Stimulated activated effector memory CD8-positive, alpha-beta T cell treated with anti-CD3 and anti-CD28 coated beads, Interleukin-12 subunit alpha, Interleukin-12 subunit beta, amount 100 ng/mL, for 72 hours (primary cell): ENCODE data around the gene LOC128125822.

Experiments
- ATAC-seq: fragments of 150-1000 bp; cut with Tn5 transposase; 2 replicates; pipeline ENCODE4 v1.10.0; 2021
- DNase-seq, 2 donors: peaks; one replicate each; pipeline ENCODE4 v3.0.0; 2021 to 2022; ENCODE audit warnings: low spot score in 2 of 2
- H3K27ac Mint-ChIP-seq: one replicate; pipeline ENCODE4 v1.8.0; 2022; ENCODE audit warnings: mild to moderate bottlenecking, mixed read lengths
- H3K36me3 Mint-ChIP-seq: one replicate; pipeline ENCODE4 v1.8.0; 2022; ENCODE audit warnings: mild to moderate bottlenecking, mixed read lengths
- H3K4me1 Mint-ChIP-seq: one replicate; pipeline ENCODE4 v1.8.0; 2022; ENCODE audit warnings: mixed read lengths
- H3K4me3 Mint-ChIP-seq: one replicate; pipeline ENCODE4 v1.8.0; 2022; ENCODE audit warnings: mild to moderate bottlenecking, mixed read lengths
- H3K9me3 Mint-ChIP-seq: one replicate; pipeline ENCODE4 v1.8.0; 2022; ENCODE audit warnings: mixed read lengths

The LOC128125822 gene

GRCh38 chr6:63543982-63544381, 28.3 kb upstream of the LOC128125822 start:
- no peaks in the 10 kb centered on the region for H3K36me3 Mint-ChIP-seq
- no peak overlapping the region for H3K4me3 Mint-ChIP-seq
- no peak overlapping the region for H3K27ac Mint-ChIP-seq
- DNase-seq (no peak), ATAC-seq (no peak)
- H3K4me1 Mint-ChIP-seq = no peaks in the 10 kb centered on the region
- no peaks in the 10 kb centered on the region for H3K9me3 Mint-ChIP-seq

GRCh38 chr6:63546236-63546635, 26.0 kb upstream of the LOC128125822 start:
- ATAC-seq (no peak), DNase-seq (no peak)
- Mint-ChIP-seq H3K27ac (no peak overlapping the region), H3K36me3 (no peaks in the 10 kb centered on the region), H3K4me3 (no peak overlapping the region), H3K4me1 (no peaks in the 10 kb centered on the region), H3K9me3 (no peaks in the 10 kb centered on the region)

- DNase-seq (no peak), ATAC-seq (no peak)
- no peaks in the 10 kb centered on the region for H3K9me3 Mint-ChIP-seq
- no peak overlapping the region for H3K4me3 Mint-ChIP-seq
- H3K36me3 Mint-ChIP-seq = no peaks in the 10 kb centered on the region
- H3K27ac Mint-ChIP-seq = no peak overlapping the region
- no peaks in the 10 kb centered on the region for H3K4me1 Mint-ChIP-seq
These were observed 25.6 kb upstream of the LOC128125822 start for GRCh38 chr6:63546697-63547096.

DNA sequence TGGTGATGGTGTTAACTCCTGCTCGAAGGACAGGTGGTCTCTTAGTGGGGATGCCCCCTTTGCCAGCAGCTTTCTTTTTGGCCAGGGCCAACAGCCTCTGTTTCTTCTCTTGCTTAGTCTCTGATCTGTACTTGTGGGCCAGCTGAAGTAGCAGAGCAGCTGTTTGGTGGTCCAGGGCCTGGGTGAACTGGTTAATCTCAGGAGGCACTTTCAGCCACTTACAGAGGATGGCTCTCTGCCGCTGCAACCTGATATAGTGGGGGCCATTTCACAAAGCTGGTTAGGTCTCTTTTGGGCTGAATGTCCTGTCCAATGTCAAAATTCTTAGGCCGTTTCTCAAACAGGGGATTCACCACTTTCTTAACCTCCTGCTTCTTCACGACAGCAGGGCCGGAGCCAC, 23.2 kb upstream of the LOC128125822 start:
- ATAC-seq (no peak), DNase-seq (no peak)
- Mint-ChIP-seq H3K9me3 (no peaks in the 10 kb centered on the region), H3K27ac (no peak overlapping the region), H3K36me3 (no peaks in the 10 kb centered on the region), H3K4me3 (no peak overlapping the region), H3K4me1 (no peaks in the 10 kb centered on the region)

- no peak overlapping the region for H3K4me3 Mint-ChIP-seq
- H3K36me3 Mint-ChIP-seq = no peaks in the 10 kb centered on the region
- H3K4me1 Mint-ChIP-seq = no peaks in the 10 kb centered on the region
- no peak for DNase-seq
- ATAC-seq = no peak
- no peak overlapping the region for H3K27ac Mint-ChIP-seq
- H3K9me3 Mint-ChIP-seq = no peaks in the 10 kb centered on the region
These were observed 19.1 kb upstream of the LOC128125822 start for GRCh38 chr6:63553208-63553607.

DNA sequence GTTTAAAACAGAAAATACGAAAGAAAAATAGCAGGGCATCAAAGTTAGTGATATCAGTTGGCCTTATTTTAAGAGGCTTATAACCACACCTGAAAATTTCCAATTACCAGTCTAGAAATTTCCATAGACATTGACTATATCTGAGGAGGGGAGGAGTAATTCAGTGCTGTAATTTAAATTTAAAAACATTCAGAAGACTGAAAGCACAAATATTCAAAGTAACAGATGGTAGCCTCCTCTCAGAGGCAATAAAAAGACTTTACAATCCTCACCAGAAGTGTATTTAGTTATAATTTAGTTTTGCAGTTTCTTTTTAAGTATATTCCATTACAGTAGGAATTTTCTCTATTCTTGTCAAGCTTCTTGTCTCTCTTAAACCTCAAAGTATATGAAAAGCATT, 18.4 kb upstream of the LOC128125822 start:
- Mint-ChIP-seq H3K9me3 (no peaks in the 10 kb centered on the region), H3K4me3 (no peak overlapping the region), H3K4me1 (no peaks in the 10 kb centered on the region), H3K36me3 (no peaks in the 10 kb centered on the region), H3K27ac (no peak overlapping the region)
- no peak for DNase-seq
- ATAC-seq = no peak

DNA sequence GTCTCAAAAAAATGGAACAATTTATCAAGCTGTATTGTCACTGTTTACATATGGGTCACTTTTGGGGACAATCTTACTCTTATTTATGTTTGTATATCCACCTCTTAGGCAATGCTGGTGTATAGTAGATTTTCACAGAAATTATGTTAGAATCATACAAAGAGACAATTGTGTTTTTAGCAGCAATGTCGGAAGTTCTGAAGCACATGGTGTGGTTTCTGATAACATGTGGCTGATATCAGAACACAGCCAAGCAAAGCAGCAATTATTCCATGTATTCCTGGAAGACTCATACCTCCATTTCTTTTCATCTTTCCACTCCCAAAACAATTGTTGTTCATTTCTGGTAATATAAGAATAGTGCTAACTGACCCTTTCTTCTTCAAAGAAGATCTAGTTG, 17.5 kb upstream of the LOC128125822 start:
- H3K4me3 Mint-ChIP-seq = no peak overlapping the region
- no peak for ATAC-seq

DNA sequence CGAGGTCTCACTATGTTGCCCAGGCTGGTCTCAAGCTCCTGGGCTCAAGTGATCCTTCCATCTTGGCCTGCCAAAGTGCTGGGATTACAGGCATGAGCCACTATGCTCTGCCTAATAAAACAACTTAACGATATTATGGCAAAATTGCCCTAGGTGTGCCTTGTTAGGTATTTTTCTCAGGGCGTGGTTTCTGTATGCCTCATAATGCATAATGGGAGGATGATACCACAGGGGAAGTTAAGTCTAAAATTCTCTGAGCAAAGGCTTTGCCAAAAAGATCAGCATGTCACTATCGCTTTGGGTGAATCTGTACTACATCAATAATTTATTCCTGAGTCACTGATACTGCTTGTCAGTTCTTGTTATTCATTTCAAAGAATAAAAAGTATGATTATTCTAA, 15.9 kb upstream of the LOC128125822 start:
- H3K27ac Mint-ChIP-seq = no peak overlapping the region
- H3K4me1 Mint-ChIP-seq = no peaks in the 10 kb centered on the region
- no peaks in the 10 kb centered on the region for H3K36me3 Mint-ChIP-seq
- ATAC-seq (no peak), DNase-seq (no peak)
- H3K9me3 Mint-ChIP-seq = no peaks in the 10 kb centered on the region
- no peak overlapping the region for H3K4me3 Mint-ChIP-seq

More for the DNA sequence above, 17.5 kb upstream of the LOC128125822 start:
- H3K36me3 Mint-ChIP-seq = no peaks in the 10 kb centered on the region
- no peaks in the 10 kb centered on the region for H3K4me1 Mint-ChIP-seq
- H3K27ac Mint-ChIP-seq = no peak overlapping the region
- H3K9me3 Mint-ChIP-seq = no peaks in the 10 kb centered on the region
- no peak for DNase-seq

GRCh38 chr6:63558278-63558677, 14.0 kb upstream of the LOC128125822 start:
- H3K36me3 Mint-ChIP-seq = no peaks in the 10 kb centered on the region
- no peaks in the 10 kb centered on the region for H3K9me3 Mint-ChIP-seq
- no peak for DNase-seq
- no peak overlapping the region for H3K27ac Mint-ChIP-seq
- ATAC-seq = no peak
- H3K4me1 Mint-ChIP-seq = no peaks in the 10 kb centered on the region
- no peak overlapping the region for H3K4me3 Mint-ChIP-seq

DNA sequence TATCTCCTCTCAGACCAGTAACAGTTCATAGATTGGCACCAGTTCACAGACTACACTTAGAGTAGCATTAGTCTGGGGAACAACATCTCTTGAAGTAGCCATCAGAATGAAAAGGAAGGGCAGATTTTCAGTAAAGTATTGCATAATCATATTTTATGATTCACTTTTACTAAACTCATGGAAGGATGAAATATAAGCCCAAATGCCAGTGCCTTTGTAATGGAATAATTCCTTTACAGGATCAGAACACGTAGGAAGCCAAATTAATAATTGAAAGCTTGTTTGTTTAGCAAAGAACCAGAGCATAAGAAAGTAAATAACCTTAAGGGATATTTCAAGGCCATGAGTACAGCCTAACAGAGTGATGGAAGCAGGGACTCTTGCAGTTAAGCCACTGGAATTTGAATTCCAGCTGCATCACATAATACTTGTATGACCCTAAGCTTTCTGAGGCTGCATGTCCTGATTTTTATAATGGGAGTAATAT, 11.4 kb upstream of the LOC128125822 start:
- no peaks in the 10 kb centered on the region for H3K4me1 Mint-ChIP-seq
- H3K27ac Mint-ChIP-seq = no peak overlapping the region
- no peak for ATAC-seq
- no peak overlapping the region for H3K4me3 Mint-ChIP-seq
- H3K36me3 Mint-ChIP-seq = no peaks in the 10 kb centered on the region
- no peak for DNase-seq
- H3K9me3 Mint-ChIP-seq = no peaks in the 10 kb centered on the region

GRCh38 chr6:63561288-63561687, 11.0 kb upstream of the LOC128125822 start:
- Mint-ChIP-seq H3K4me1 (no peaks in the 10 kb centered on the region), H3K36me3 (no peaks in the 10 kb centered on the region), H3K27ac (no peak overlapping the region), H3K9me3 (no peaks in the 10 kb centered on the region), H3K4me3 (no peak overlapping the region)
- DNase-seq (no peak), ATAC-seq (no peak)

GRCh38 chr6:63563235-63563634, 9.0 kb upstream of the LOC128125822 start:
- H3K4me3 Mint-ChIP-seq = no peak overlapping the region
- DNase-seq = no peak
- H3K36me3 Mint-ChIP-seq = no peaks in the 10 kb centered on the region
- no peak for ATAC-seq
- no peaks in the 10 kb centered on the region for H3K4me1 Mint-ChIP-seq
- H3K27ac Mint-ChIP-seq = no peak overlapping the region
- H3K9me3 Mint-ChIP-seq = no peaks in the 10 kb centered on the region

- ATAC-seq = no peak
- H3K27ac Mint-ChIP-seq = no peak overlapping the region
- no peaks in the 10 kb centered on the region for H3K36me3 Mint-ChIP-seq
- DNase-seq = no peak
- H3K4me1 Mint-ChIP-seq = no peaks in the 10 kb centered on the region
- H3K4me3 Mint-ChIP-seq = no peak overlapping the region
- no peaks in the 10 kb centered on the region for H3K9me3 Mint-ChIP-seq
These were observed 7.1 kb upstream of the LOC128125822 start for GRCh38 chr6:63565058-63565726.

GRCh38 chr6:63565727-63566596, 6.3 kb upstream of the LOC128125822 start:
- no peaks in the 10 kb centered on the region for H3K4me1 Mint-ChIP-seq
- DNase-seq = no peak
- H3K36me3 Mint-ChIP-seq = no peaks in the 10 kb centered on the region
- no peak overlapping the region for H3K27ac Mint-ChIP-seq
- H3K4me3 Mint-ChIP-seq = no peak overlapping the region
- H3K9me3 Mint-ChIP-seq = no peaks in the 10 kb centered on the region
- no peak for ATAC-seq

DNA sequence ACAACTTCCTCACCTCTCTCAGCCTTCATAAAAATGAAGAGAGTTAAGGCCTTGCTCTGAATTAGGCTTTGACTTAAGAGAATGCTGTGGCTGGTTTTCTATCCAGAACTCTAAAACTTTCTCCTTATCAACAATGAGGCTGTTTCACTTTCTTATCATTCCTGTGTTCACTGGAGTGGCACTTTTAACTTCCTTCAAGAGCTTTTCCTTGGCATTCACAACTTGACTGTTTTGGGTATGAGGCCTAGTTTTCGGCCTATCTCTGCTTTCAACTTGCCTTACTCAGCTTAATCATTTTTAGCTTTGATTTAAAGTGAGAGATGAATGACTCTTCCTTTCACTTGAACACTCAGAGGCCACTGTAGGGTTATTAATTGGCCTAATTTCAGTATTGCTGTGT, 4.3 kb upstream of the LOC128125822 start:
- H3K4me1 Mint-ChIP-seq = no peaks in the 10 kb centered on the region
- H3K4me3 Mint-ChIP-seq = no peak overlapping the region
- peaks cover 6% of the 10 kb centered on the region for H3K36me3 Mint-ChIP-seq
- H3K27ac Mint-ChIP-seq = no peak overlapping the region
- ATAC-seq (no peak), DNase-seq (no peak)
- no peaks in the 10 kb centered on the region for H3K9me3 Mint-ChIP-seq
